Glutamatergic neuron (in vitro differentiated cells): Measurements from ENCODE around the gene VPS37B. TPM values are rescaled to one million over a fixed set of nuclear protein-coding genes. Genes with fewer than 3 reads are reported as not detected.
A peak's percentile ranks its signal among the peaks of the same experiment; 100 is the strongest.
"Not testable (repeated sequence)": the region's sequence is repeated elsewhere in the genome, so short reads cannot be mapped to it uniquely, and the experiment has no call there.

Source experiments
- DNase-seq: peaks from one replicate; pipeline ENCODE4 v3.0.0; 2022
- H3K27ac Mint-ChIP-seq: one replicate; pipeline ENCODE4 v1.8.0; 2020; ENCODE audit warnings: mild to moderate bottlenecking, mixed read lengths, inconsistent platforms; ENCODE audit not compliant: unreplicated experiment
- H3K27me3 Mint-ChIP-seq: one replicate; pipeline ENCODE4 v1.8.0; 2020; ENCODE audit warnings: mild to moderate bottlenecking, moderate library complexity, mixed read lengths, inconsistent platforms; ENCODE audit not compliant: unreplicated experiment
- H3K36me3 Mint-ChIP-seq: one replicate; pipeline ENCODE4 v1.8.0; 2020; ENCODE audit warnings: mild to moderate bottlenecking, mixed read lengths, inconsistent platforms; ENCODE audit not compliant: unreplicated experiment
- H3K4me1 Mint-ChIP-seq: one replicate; pipeline ENCODE4 v1.8.0; 2020; ENCODE audit warnings: mild to moderate bottlenecking, low read depth, mixed read lengths, inconsistent platforms; ENCODE audit not compliant: unreplicated experiment
- H3K4me3 Mint-ChIP-seq: one replicate; pipeline ENCODE4 v1.8.0; 2020; ENCODE audit warnings: mild to moderate bottlenecking, mixed read lengths, inconsistent platforms; ENCODE audit not compliant: unreplicated experiment
- H3K9me3 Mint-ChIP-seq: one replicate; pipeline ENCODE4 v1.8.0; 2020; ENCODE audit warnings: mild to moderate bottlenecking, moderate library complexity, mixed read lengths, inconsistent platforms; ENCODE audit not compliant: unreplicated experiment
- CTCF ChIP-seq: fragments of 200-600 bp; sonication (generic); IDR thresholded peaks from one replicate; pipeline ENCODE4 v1.5.0; 2021; ENCODE audit not compliant: partially characterized antibody, unreplicated experiment
- total RNA-seq: library from RNA; stranded (reverse); fragmentation: NEBNext Ultra II Directional; extraction: Animal tissue kit (Norgen Biotek cat#: 25700); gene quantifications from one replicate; pipeline ENCODE4 v1.2.1, GENCODE V29; 2021; ENCODE audit not compliant: unreplicated experiment

VPS37B gene
- total RNA-seq, 1 donor from 2014 or later = 19.7 TPM

GRCh38 chr12:122880155-122880667, 15.7 kb downstream of the VPS37B start:
- no peak overlapping the region for H3K4me3 Mint-ChIP-seq
- DNase-seq = no peak
- peaks cover 12% of the 10 kb centered on the region for H3K27me3 Mint-ChIP-seq
- peaks cover 2% of the 10 kb centered on the region for H3K9me3 Mint-ChIP-seq
- no peaks in the 10 kb centered on the region for H3K36me3 Mint-ChIP-seq
- H3K4me1 Mint-ChIP-seq = peaks cover 27% of the 10 kb centered on the region
- TF ChIP-seq CTCF = no peak
- peak overlapping the region; percentile 73 for H3K27ac Mint-ChIP-seq

GRCh38 chr12:122878780-122879612, 16.9 kb downstream of the VPS37B start:
- no peaks in the 10 kb centered on the region for H3K36me3 Mint-ChIP-seq
- H3K9me3 Mint-ChIP-seq = peaks cover 2% of the 10 kb centered on the region
- DNase-seq = no peak
- H3K27ac Mint-ChIP-seq = no peak overlapping the region
- peaks cover 14% of the 10 kb centered on the region for H3K27me3 Mint-ChIP-seq
- H3K4me1 Mint-ChIP-seq = peaks cover 24% of the 10 kb centered on the region
- no peak for TF ChIP-seq CTCF
- no peak overlapping the region for H3K4me3 Mint-ChIP-seq

- Mint-ChIP-seq H3K4me1 (peaks cover 43% of the 10 kb centered on the region), H3K4me3 (no peak overlapping the region), H3K27ac (no peak overlapping the region), H3K27me3 (peaks cover 20% of the 10 kb centered on the region), H3K9me3 (peaks cover 6% of the 10 kb centered on the region), H3K36me3 (no peaks in the 10 kb centered on the region)
- no peak for TF ChIP-seq CTCF
- DNase-seq = no peak
Observed at GRCh38 chr12:122876731-122877130, 19.2 kb downstream of the VPS37B start.

GRCh38 chr12:122876281-122876680, 19.6 kb downstream of the VPS37B start:
- H3K4me1 Mint-ChIP-seq = peaks cover 46% of the 10 kb centered on the region

GRCh38 chr12:122875590-122876220, 20.2 kb downstream of the VPS37B start:
- H3K4me3 Mint-ChIP-seq = peak overlapping the region; percentile 46
- H3K4me1 Mint-ChIP-seq = peaks cover 43% of the 10 kb centered on the region
- peaks cover 6% of the 10 kb centered on the region for H3K9me3 Mint-ChIP-seq
- H3K27ac Mint-ChIP-seq = peak overlapping the region; percentile 52
- peaks cover 17% of the 10 kb centered on the region for H3K27me3 Mint-ChIP-seq
- H3K36me3 Mint-ChIP-seq = no peaks in the 10 kb centered on the region
- peak; percentile 55 for DNase-seq
- TF ChIP-seq CTCF = no peak

More at GRCh38 chr12:122876281-122876680, 19.6 kb downstream of the VPS37B start:
- H3K27me3 Mint-ChIP-seq = peaks cover 20% of the 10 kb centered on the region
- H3K4me3 Mint-ChIP-seq, H3K27ac Mint-ChIP-seq, DNase-seq, H3K36me3 Mint-ChIP-seq, H3K9me3 Mint-ChIP-seq: not testable (repeated sequence)
